Keratinocyte (primary cell): Measurements from ENCODE around the gene ANGPTL4. TPM values are rescaled to one million over a fixed set of nuclear protein-coding genes. Genes with fewer than 3 reads are reported as not detected.

Experiments used
- DNase-seq: peaks from one replicate; pipeline ENCODE4 v3.0.0-alpha.2; 2011; ENCODE audit warnings: low read depth, missing footprints, low spot score
- FAIRE-seq: peaks from 2 replicates; lab custom pipeline; 2011; peaks lifted over from hg19 to GRCh38; lab: Jason Lieb, UNC
- H2AFZ ChIP-seq: 2 replicates; pipeline ENCODE4 v1.6.0; 2012; ENCODE audit warnings: low read length, control low read depth, inconsistent platforms; ENCODE audit not compliant: control insufficient read depth
- H3K27ac ChIP-seq: 2 replicates; pipeline ENCODE4 v1.5.1; 2011; ENCODE audit warnings: low read length; ENCODE audit not compliant: control insufficient read depth, insufficient read depth
- H3K27me3 ChIP-seq: 3 replicates; pipeline ENCODE4 v1.6.0; 2011; ENCODE audit warnings: low read length; ENCODE audit not compliant: control insufficient read depth, insufficient read depth; ENCODE audit errors: extremely low read depth
- H3K36me3 ChIP-seq, 2 experiments: 2 replicates in 1 of 2; 3 replicates in 1 of 2; pipeline ENCODE4 v1.5.1; 2011; ENCODE audit warnings: low read length in 2 of 2, mild to moderate bottlenecking in 1 of 2; ENCODE audit not compliant: control insufficient read depth in 2 of 2, insufficient read depth in 2 of 2; ENCODE audit errors: extremely low read depth in 1 of 2
- H3K4me1 ChIP-seq: 3 replicates; pipeline ENCODE4 v1.5.1; 2011; ENCODE audit warnings: low read length; ENCODE audit not compliant: control insufficient read depth, insufficient read depth; ENCODE audit errors: extremely low read depth
- H3K4me2 ChIP-seq: 3 replicates; pipeline ENCODE4 v1.6.0; 2011; ENCODE audit warnings: low read depth, low read length; ENCODE audit not compliant: control insufficient read depth, insufficient read depth; ENCODE audit errors: extremely low read depth
- H3K4me3 ChIP-seq, 3 experiments: fragments of 200-600 bp in 1 of 3; sonication (generic) in 1 of 3; 2 replicates in 2 of 3; 3 replicates in 1 of 3; pipeline ENCODE4 v1.5.1; 2011 to 2016; ENCODE audit warnings: low read length in 3 of 3, mild to moderate bottlenecking in 3 of 3, control low read depth in 2 of 3, inconsistent platforms in 1 of 3, low read depth in 1 of 3, mixed read lengths in 1 of 3, mixed run types in 1 of 3, moderate library complexity in 1 of 3; ENCODE audit not compliant: control insufficient read depth in 2 of 3, insufficient read depth in 2 of 3; ENCODE audit errors: extremely low read depth in 1 of 3
- H3K79me2 ChIP-seq: 2 replicates; pipeline ENCODE4 v1.6.0; 2012; ENCODE audit warnings: low read length; ENCODE audit not compliant: control insufficient read depth, insufficient read depth
- H3K9ac ChIP-seq: 3 replicates; pipeline ENCODE4 v1.6.0; 2011; ENCODE audit warnings: low read length; ENCODE audit not compliant: control insufficient read depth, insufficient read depth; ENCODE audit errors: extremely low read depth
- H3K9me1 ChIP-seq: 3 replicates; pipeline ENCODE4 v1.6.0; 2011; ENCODE audit warnings: low read length; ENCODE audit not compliant: control insufficient read depth, insufficient read depth; ENCODE audit errors: extremely low read depth
- H3K9me3 ChIP-seq: 2 replicates; pipeline ENCODE4 v1.5.1; 2012; ENCODE audit warnings: low read depth, low read length; ENCODE audit not compliant: control insufficient read depth
- H4K20me1 ChIP-seq: 3 replicates; pipeline ENCODE4 v1.6.0; 2011; ENCODE audit warnings: low read length; ENCODE audit not compliant: control insufficient read depth, insufficient read depth; ENCODE audit errors: extremely low read depth
- EZH2 ChIP-seq: IDR thresholded peaks from one replicate; pipeline ENCODE4 v1.6.1; 2012; ENCODE audit warnings: inconsistent platforms, mild to moderate bottlenecking, low read length, moderate library complexity
- dilution Hi-C: fragments of 300-500 bp; cut with MboI; formaldehyde crosslinking; loops from one replicate; pipeline ENCODE4 v1.7.0; 2020; ENCODE audit warnings: low sequenced_read_pairs; ENCODE audit not compliant: extremely low pct_ligation_motif_present
- polyA plus RNA-seq, 5 experiments: library from polyadenylated mRNA; depleted of rRNA in 3 of 5; stranded (reverse) in 3 of 5; stranded (forward) in 1 of 5; unstranded in 1 of 5; fragments of >200 nt; gene quantifications; 1 replicate in 1 of 5; 2 replicates in 3 of 5; 3 replicates in 1 of 5; pipeline versions ENCODE4 v1.2.1 to v1.2.3, GENCODE V29; 2011 to 2012; ENCODE audit warnings: missing spikeins in 2 of 5, low read depth in 1 of 5, low replicate concordance in 1 of 5
- TF ChIP-seq, protein P1 (sequence below), 3 experiments: IDR thresholded peaks in 1 of 3; conservative IDR thresholded peaks in 1 of 3; optimal IDR thresholded peaks in 1 of 3; 2 replicates in 2 of 3; 3 replicates in 1 of 3; pipeline versions ENCODE3 to v1.5.1; 2011; ENCODE audit warnings: low read length in 3 of 3, mild to moderate bottlenecking in 3 of 3, moderate library complexity in 2 of 3, control low read depth in 1 of 3, inconsistent platforms in 1 of 3; ENCODE audit not compliant: insufficient read depth in 2 of 3; ENCODE audit errors: extremely low read depth in 1 of 3

ANGPTL4 gene
- polyA plus RNA-seq, 1 donor (not counting 4 experiments of a cell fraction or from before 2014, with no cell fraction given), result 102 TPM

- dilution Hi-C loops, result no loop called here
- H3K4me2 ChIP-seq, result no peak overlapping the region
Measured at GRCh38 chr19:8324186-8325050, 39.5 kb upstream of the ANGPTL4 start.

DNA sequence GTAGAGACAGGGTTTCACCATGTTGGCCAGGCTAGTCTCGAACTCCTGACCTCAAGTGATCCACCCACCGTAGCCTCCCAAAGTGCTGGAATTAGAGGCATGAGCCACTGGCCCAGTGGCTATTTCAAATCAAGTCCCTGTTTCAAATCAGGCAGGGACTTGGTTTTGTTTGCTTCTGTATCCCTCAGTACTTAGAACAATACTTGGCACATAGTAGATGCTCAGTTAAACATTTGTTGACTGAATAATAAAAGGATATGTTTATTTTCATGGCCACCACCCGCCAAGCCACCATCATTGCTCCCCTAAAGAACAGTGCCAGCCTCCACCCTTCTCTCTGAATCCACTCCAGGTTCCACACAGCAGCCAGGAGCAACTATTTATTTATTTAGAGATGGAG lies 38.5 kb upstream of the ANGPTL4 start:
- DNase-seq, result no peak
- Histone ChIP-seq H3K27ac (no peak overlapping the region), H3K36me3 (peaks cover 7 to 17% of the 10 kb centered on the region in 2 experiments), H3K4me2 (no peak overlapping the region), H2AFZ (no peak overlapping the region), H3K9me1 (no peaks in the 10 kb centered on the region), H3K79me2 (peaks cover 30% of the 10 kb centered on the region), H3K27me3 (no peaks in the 10 kb centered on the region), H4K20me1 (peaks cover 10% of the 10 kb centered on the region), H3K9me3 (no peaks in the 10 kb centered on the region), H3K4me3 (no peak overlapping the region), H3K9ac (no peak overlapping the region), H3K4me1 (peaks cover 13% of the 10 kb centered on the region)
- TF ChIP-seq EZH2, result no peak
- TF ChIP-seq, protein P1, sequence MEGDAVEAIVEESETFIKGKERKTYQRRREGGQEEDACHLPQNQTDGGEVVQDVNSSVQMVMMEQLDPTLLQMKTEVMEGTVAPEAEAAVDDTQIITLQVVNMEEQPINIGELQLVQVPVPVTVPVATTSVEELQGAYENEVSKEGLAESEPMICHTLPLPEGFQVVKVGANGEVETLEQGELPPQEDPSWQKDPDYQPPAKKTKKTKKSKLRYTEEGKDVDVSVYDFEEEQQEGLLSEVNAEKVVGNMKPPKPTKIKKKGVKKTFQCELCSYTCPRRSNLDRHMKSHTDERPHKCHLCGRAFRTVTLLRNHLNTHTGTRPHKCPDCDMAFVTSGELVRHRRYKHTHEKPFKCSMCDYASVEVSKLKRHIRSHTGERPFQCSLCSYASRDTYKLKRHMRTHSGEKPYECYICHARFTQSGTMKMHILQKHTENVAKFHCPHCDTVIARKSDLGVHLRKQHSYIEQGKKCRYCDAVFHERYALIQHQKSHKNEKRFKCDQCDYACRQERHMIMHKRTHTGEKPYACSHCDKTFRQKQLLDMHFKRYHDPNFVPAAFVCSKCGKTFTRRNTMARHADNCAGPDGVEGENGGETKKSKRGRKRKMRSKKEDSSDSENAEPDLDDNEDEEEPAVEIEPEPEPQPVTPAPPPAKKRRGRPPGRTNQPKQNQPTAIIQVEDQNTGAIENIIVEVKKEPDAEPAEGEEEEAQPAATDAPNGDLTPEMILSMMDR (optimal IDR thresholded peaks at IDR 0.05 in 1 of 3, IDR thresholded peaks at IDR 0.05 in 1 of 3, conservative IDR thresholded peaks at IDR 0.05 in 1 of 3; ENCODE audit: extremely low read depth in 1 of 3, insufficient read depth in 2 of 3, low read length in 3 of 3), result no peak
- FAIRE-seq, result no peak
- dilution Hi-C loops, result no loop called here

More at GRCh38 chr19:8324186-8325050, 39.5 kb upstream of the ANGPTL4 start:
- peaks cover 7 to 17% of the 10 kb centered on the region in 2 experiments for H3K36me3 ChIP-seq
- peaks cover 10% of the 10 kb centered on the region for H4K20me1 ChIP-seq
- TF ChIP-seq EZH2, result no peak
- TF ChIP-seq, protein P1 (optimal IDR thresholded peaks at IDR 0.05 in 1 of 3, IDR thresholded peaks at IDR 0.05 in 1 of 3, conservative IDR thresholded peaks at IDR 0.05 in 1 of 3; ENCODE audit: extremely low read depth in 1 of 3, insufficient read depth in 2 of 3, low read length in 3 of 3), result peak in 1 of 3 experiments; percentile 18
- H3K79me2 ChIP-seq, result peaks cover 39% of the 10 kb centered on the region
- no peaks in the 10 kb centered on the region for H3K9me1 ChIP-seq
- H3K27ac ChIP-seq, result no peak overlapping the region
- FAIRE-seq, result no peak
- H3K4me3 ChIP-seq, result no peak overlapping the region
- no peak overlapping the region for H2AFZ ChIP-seq
- no peak overlapping the region for H3K9ac ChIP-seq
- no peaks in the 10 kb centered on the region for H3K27me3 ChIP-seq
- H3K9me3 ChIP-seq, result no peaks in the 10 kb centered on the region
- peaks cover 16% of the 10 kb centered on the region for H3K4me1 ChIP-seq
- no peak for DNase-seq
